HFF-Myc (cell line): ENCODE data around the gene ATOH7.

ENCODE experiments used
- DNase-seq: peaks from one replicate; pipeline ENCODE4 v3.0.0-alpha.2; 2011; ENCODE audit warnings: low read depth; ENCODE audit errors: extremely low read depth
- H3K4me3 ChIP-seq: replicated peaks from 2 replicates; pipeline ENCODE4 v1.5.1; 2011; ENCODE audit warnings: low read depth, mild to moderate bottlenecking, control low read depth, low read length
- TF ChIP-seq, protein P1 (sequence below): IDR thresholded peaks from 2 replicates; pipeline ENCODE4 v1.5.1; 2012; ENCODE audit warnings: mild to moderate bottlenecking, low read depth, low read length, control low read depth; ENCODE audit errors: missing control alignments

The ATOH7 gene

DNA sequence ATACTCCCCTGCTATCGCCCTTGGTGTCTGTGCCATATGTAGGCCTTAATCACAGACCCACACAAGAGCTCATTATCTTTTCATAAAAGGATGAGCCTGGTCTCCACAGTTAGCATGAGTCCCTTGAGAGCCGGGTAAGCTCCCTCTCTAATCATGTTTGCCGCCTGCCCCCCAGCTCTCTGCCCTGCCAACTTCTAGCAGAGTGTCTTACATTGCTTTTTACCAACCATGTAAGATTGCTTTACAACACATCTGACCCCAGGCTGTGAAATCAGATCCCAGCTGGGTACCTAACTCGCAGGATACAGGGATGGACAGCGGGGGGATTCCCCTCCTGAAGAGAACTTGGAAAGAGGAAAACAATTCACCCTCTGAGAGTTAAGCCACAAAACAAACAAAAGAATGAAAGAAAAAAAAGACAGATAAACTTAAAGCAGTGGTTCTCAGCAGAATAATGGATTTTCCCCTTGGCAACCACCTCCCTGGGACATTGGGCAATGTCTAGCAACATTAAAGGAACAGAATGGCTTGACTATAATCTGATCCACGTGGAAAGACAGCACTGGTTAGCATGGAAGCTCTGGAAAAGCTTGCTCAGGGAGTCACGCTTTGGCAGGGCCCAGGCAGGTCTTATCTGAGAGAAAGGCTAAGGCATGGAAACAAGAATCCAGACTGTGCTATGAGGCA lies 39.4 kb upstream of the ATOH7 start:
- TF ChIP-seq, protein P1, sequence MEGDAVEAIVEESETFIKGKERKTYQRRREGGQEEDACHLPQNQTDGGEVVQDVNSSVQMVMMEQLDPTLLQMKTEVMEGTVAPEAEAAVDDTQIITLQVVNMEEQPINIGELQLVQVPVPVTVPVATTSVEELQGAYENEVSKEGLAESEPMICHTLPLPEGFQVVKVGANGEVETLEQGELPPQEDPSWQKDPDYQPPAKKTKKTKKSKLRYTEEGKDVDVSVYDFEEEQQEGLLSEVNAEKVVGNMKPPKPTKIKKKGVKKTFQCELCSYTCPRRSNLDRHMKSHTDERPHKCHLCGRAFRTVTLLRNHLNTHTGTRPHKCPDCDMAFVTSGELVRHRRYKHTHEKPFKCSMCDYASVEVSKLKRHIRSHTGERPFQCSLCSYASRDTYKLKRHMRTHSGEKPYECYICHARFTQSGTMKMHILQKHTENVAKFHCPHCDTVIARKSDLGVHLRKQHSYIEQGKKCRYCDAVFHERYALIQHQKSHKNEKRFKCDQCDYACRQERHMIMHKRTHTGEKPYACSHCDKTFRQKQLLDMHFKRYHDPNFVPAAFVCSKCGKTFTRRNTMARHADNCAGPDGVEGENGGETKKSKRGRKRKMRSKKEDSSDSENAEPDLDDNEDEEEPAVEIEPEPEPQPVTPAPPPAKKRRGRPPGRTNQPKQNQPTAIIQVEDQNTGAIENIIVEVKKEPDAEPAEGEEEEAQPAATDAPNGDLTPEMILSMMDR: no peak
- H3K4me3 ChIP-seq: no peak overlapping the region
- no peak for DNase-seq

DNA sequence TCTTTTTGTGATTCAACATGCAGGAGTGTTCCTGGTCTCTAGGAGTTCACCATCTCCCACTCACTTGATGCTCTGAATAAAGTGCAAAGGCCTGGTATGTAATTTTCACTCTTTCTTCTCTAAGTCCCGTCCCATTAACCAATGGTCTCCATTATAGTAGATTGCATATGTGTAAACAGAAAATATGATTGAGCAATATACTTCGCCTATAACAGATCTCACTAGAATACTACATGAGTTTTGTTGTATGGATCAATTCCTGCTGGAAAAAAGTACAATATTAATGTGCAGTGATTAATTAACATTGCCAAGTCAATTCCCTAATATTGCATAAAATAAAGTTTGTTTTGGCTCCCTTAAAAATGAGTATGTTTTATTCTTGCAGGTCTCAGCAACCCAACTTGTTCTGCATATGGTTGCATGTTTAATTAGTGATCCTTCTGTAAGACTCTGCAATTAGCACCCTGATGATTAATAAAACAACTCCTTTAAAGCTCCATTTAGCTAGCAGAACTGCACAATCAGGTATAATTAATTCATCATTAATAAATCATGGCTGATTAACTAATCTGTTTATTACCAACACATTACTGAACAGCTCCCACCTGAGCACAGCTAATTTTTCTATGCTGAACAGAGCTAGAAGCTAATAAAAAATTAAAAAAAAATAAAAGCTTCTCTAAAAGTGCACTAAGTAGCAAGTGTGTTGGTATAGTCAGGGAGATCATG lies 37.8 kb upstream of the ATOH7 start:
- TF ChIP-seq, protein P1: no peak
- no peak overlapping the region for H3K4me3 ChIP-seq
- no peak for DNase-seq

DNA sequence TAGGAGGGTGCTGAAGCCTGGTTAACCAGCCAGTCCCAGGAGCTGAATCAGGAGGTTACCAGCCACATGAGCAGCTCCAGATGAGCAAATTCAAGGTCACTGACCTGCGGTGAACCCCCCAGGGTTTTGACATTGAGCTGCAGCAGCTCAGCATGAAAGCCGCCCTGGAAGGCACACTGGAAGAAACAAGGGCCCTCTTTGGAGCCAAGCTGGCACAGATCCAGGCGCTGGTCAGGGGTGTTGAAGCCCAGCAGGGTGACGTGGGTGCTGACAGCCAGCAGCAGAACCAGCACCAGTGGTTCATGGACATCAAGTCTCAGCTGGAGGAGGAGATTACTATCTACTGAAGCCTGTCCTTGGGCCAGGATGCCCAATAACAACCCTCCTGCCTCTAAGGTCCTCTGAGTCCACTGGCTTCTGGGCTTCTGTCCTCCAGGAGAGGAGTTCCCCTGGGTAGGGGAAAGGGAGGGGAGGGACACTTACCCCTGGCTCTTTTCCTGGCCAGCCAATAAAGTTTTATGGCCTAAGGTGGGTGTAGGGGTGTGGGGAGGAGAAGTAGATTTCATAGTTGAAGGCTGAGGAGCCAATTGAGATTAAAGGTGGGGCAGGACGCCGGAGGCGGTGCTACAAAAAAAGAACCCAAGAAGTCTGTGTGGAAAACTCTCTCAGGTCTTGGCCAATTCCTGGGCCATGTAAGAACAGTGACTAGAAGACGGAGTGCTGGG lies 29.4 kb upstream of the ATOH7 start:
- no peak for DNase-seq
- TF ChIP-seq, protein P1: no peak

DNA sequence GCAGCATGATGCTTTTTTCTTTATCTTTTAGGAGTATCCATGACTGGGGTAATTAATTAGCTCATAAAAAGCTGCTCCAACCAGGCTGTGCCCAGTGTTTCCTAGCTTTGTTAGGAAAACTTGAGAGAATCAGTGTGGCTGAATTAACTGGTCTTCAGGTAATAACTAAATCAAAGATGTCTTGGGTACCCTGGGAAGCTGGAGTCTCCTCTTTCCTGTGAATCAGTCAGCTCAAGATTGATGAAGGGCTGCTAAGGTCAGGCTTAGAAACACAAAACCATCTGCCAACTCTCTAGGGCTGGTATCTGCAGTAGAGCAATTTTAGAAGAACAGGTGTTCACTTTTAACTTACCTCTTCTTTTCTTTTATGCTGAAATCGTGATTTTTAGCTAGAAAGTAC lies 21.4 kb upstream of the ATOH7 start:
- DNase-seq: no peak
- TF ChIP-seq, protein P1: no peak
- no peak overlapping the region for H3K4me3 ChIP-seq

More for the DNA sequence above, 29.4 kb upstream of the ATOH7 start:
- H3K4me3 ChIP-seq: no peak overlapping the region

DNA sequence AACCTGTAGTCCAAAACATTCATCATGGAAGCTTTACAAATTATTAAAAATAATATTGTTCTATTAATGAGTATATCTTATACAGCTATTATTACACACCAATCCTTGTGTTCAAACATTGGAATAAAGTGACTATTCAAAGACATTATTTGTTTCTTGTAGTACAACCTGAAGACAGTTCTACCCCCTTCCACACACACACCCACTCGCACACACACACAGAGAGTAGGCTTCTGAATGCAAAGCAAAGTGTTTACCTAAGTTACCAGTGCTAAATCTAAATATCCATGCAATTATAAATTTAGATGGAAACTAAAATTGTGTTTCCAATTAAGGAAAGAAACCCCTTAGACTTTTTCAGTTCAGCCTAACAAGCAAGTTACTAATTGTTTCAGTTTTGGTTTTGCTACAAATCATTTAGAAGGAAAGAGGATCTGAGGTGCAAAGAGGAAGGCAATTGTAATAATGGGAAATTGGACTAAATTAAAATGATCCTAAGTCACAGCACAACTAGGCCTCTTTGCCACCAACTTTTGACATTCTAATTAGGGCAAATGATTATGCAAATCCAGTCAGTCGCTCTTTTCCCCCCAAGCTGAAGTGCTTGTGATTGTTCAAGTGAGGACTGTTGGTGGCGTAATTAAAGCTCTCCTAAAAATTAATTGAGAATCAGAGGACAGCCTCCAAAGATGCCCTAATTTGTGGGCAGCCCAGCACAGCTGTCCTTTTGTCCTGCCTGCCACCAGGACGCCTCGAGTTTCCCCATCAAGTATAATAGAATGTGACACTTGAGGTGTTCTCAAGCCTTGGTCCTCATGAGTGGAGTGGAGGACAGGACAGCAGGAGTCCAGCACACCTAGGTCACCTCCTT lies 19.9 kb upstream of the ATOH7 start:
- no peak overlapping the region for H3K4me3 ChIP-seq
- no peak for DNase-seq
- TF ChIP-seq, protein P1: no peak

DNA sequence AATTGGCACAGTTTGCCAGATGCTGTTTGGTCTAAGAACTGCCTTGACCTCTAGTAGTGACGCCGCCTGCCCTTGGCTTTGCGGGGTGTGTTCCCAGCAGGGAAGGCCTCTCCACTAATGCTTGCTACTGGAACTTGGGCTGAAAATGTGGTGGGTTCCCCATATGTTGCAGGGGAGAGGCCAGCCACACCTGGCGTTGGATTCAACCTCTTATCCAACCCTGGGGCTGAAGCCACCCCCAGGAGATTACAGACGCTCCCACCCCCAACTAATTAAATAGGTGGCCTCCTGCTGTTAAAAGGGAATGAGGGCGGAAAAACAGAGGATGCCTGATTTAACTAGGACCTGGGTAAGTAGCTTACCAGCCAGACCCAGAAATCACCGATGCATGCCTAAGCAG lies 19.2 kb upstream of the ATOH7 start:
- TF ChIP-seq, protein P1: no peak
- H3K4me3 ChIP-seq: no peak overlapping the region
- DNase-seq: no peak
